Smooth muscle cell (in vitro differentiated cells): ENCODE data around the gene NCBP3. TPM values are rescaled to one million over a fixed set of nuclear protein-coding genes. Genes with fewer than 3 reads are reported as not detected.

Experiments used
- DNase-seq: peaks from one replicate; lab custom pipeline; 2025; ENCODE audit not compliant: unreplicated experiment; lab: John Stamatoyannopoulos, UW
- H2AFZ ChIP-seq: fragments of 200-600 bp; sonication (generic); 2 replicates; pipeline ENCODE4 v1.6.0; 2016; ENCODE audit warnings: antibody characterized with exemption, low read depth, mild to moderate bottlenecking
- H3F3A ChIP-seq: fragments of 200-600 bp; sonication (generic); 2 replicates; pipeline ENCODE4 v1.6.0; 2017; ENCODE audit warnings: antibody characterized with exemption, low read depth
- H3K27ac ChIP-seq: fragments of 200-600 bp; sonication (generic); 2 replicates; pipeline ENCODE4 v1.5.1; 2016; ENCODE audit warnings: low read depth, mild to moderate bottlenecking
- H3K27me3 ChIP-seq: fragments of 200-600 bp; sonication (generic); 2 replicates; pipeline ENCODE4 v1.6.1; 2016; ENCODE audit warnings: low read depth, mild to moderate bottlenecking
- H3K36me3 ChIP-seq: fragments of 200-600 bp; sonication (generic); 2 replicates; pipeline ENCODE4 v1.5.1; 2016; ENCODE audit warnings: low read depth
- H3K4me1 ChIP-seq: fragments of 200-600 bp; sonication (generic); 2 replicates; pipeline ENCODE4 v1.5.1; 2016; ENCODE audit warnings: low read depth
- H3K4me2 ChIP-seq: fragments of 200-600 bp; sonication (generic); 2 replicates; pipeline ENCODE4 v1.6.0; 2016; ENCODE audit warnings: mild to moderate bottlenecking
- H3K4me3 ChIP-seq: fragments of 200-600 bp; sonication (generic); 2 replicates; pipeline ENCODE4 v1.5.1; 2016; ENCODE audit warnings: mild to moderate bottlenecking
- H3K79me2 ChIP-seq: fragments of 200-600 bp; sonication (generic); 2 replicates; pipeline ENCODE4 v1.6.0; 2016; ENCODE audit warnings: low read depth, mild to moderate bottlenecking
- H3K9ac ChIP-seq: fragments of 200-600 bp; sonication (generic); 2 replicates; pipeline ENCODE4 v1.6.0; 2016; ENCODE audit warnings: low read depth
- H3K9me3 ChIP-seq: fragments of 200-600 bp; sonication (generic); replicated peaks from 2 replicates; pipeline ENCODE4 v1.5.1; 2016; ENCODE audit warnings: low read depth
- H4K20me1 ChIP-seq: fragments of 200-600 bp; sonication (generic); 2 replicates; pipeline ENCODE4 v1.6.0; 2016; ENCODE audit warnings: low read depth
- WGBS: methylation state at CpG from one replicate; pipeline ENCODE4 v1.1.7; 2016; ENCODE audit warnings: low lambda C conversion rate; 5-methylcytosine and 5-hydroxymethylcytosine counted together
- polyA plus RNA-seq: library from polyadenylated mRNA; unstranded; fragments of >200 nt; fragmentation: Nextera tagmentation; extraction: Ambion mirVana; gene quantifications from 2 replicates; pipeline ENCODE4 v1.2.1, GENCODE V29; 2016
- total RNA-seq: library from RNA; depleted of rRNA; stranded (reverse); fragments of >200 nt; gene quantifications from 2 replicates; pipeline ENCODE4 v1.2.3, GENCODE V29; 2014
- TF ChIP-seq, protein P1 (sequence below): fragments of 200-600 bp; sonication (generic); IDR thresholded peaks from 2 replicates; pipeline ENCODE4 v1.5.1; 2017; ENCODE audit warnings: borderline replicate concordance, mild to moderate bottlenecking, antibody characterized with exemption; ENCODE audit not compliant: insufficient read depth, poor library complexity, severe bottlenecking

NCBP3 gene
- total and polyA plus RNA-seq, 2 experiments from 2014 or later = 28.3 to 30.7 TPM

DNA sequence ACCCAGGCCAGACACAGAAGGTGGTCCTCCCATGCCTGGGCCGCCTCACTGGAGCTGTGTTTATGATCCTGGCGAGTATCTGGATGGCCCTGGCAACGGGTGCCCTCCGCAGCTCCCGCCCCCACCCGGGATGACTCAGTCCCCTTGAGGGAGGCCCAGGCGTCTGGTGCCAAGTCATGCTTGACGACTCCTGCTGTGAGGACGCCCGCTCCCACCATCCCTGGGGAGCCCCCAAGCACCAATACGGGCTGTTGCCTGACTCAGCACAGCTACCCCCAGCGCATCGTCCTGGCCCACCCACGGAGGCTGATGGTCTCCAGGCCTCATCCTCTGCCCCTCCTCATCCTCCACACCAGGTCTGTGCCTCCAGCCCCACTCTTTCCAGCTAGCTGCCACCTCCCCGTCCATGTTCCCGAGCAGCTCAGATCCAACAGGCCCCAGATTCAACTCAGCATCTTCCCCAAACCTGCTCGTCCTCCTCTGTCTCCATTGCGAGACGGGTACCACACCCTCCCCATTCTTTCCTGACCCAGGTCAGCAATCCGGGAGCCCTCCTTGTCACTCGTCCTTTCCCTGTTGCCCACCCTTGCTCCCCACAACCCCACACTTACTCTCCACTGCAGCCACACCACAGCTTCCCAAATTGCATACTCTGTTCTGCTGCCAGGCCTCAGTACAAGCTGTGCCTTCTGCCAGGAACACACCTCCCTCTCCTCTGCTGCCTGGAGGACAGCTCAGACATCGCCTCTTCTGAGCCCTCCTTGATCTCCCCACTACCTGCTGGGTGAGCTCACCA, 44.2 kb upstream of the NCBP3 start:
- H2AFZ ChIP-seq = no peak overlapping the region
- no peaks in the 10 kb centered on the region for H3K27me3 ChIP-seq
- peaks cover 8% of the 10 kb centered on the region for H3K79me2 ChIP-seq
- H3K27ac ChIP-seq = peak overlapping the region; percentile 99
- peaks cover 27% of the 10 kb centered on the region for H3F3A ChIP-seq
- H3K36me3 ChIP-seq = no peaks in the 10 kb centered on the region
- H3K9me3 ChIP-seq = no peaks in the 10 kb centered on the region
- H4K20me1 ChIP-seq = peaks cover 7% of the 10 kb centered on the region
- peak overlapping the region; percentile 92 for H3K9ac ChIP-seq
- peak overlapping the region; percentile 97 for H3K4me2 ChIP-seq
- peaks cover 32% of the 10 kb centered on the region for H3K4me1 ChIP-seq
- peak; percentile 86 for DNase-seq
- TF ChIP-seq, protein P1, sequence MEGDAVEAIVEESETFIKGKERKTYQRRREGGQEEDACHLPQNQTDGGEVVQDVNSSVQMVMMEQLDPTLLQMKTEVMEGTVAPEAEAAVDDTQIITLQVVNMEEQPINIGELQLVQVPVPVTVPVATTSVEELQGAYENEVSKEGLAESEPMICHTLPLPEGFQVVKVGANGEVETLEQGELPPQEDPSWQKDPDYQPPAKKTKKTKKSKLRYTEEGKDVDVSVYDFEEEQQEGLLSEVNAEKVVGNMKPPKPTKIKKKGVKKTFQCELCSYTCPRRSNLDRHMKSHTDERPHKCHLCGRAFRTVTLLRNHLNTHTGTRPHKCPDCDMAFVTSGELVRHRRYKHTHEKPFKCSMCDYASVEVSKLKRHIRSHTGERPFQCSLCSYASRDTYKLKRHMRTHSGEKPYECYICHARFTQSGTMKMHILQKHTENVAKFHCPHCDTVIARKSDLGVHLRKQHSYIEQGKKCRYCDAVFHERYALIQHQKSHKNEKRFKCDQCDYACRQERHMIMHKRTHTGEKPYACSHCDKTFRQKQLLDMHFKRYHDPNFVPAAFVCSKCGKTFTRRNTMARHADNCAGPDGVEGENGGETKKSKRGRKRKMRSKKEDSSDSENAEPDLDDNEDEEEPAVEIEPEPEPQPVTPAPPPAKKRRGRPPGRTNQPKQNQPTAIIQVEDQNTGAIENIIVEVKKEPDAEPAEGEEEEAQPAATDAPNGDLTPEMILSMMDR = no peak
- no peak overlapping the region for H3K4me3 ChIP-seq
- 28% methylated on average over 19 of the region's 22 CpGs for WGBS

DNA sequence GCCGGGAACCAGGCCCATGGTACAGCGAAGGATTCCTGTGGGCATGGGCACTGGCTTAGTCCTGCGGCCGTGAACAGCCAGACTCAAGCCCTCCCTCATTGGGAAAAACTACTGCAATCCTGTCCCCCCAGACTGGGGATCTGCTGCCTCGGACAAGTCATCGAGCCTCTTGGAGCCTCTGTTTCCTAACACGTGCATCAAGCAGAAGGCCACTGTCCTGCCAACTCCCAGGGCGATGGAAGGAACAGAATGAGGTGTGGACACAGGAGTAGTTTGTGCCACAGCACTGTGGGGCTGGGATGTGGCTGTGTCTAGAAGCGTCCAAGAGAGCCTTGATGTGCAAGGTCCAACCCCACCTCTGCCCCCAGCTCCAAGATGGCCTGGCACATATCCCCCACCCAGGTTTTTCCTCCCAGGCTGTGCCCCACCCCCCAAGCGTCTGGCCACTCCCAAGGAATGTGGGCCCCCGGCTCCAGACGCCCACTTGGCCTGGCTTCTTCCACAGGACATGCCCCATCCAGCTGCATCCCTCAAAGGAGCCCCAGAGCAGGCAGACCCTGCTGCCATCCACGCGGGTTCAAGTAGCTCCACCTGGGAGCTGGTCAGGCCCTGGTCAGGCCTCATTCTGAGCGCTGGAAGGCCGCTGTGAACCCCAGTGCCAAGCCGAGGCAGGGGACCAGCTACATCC, 43.4 kb upstream of the NCBP3 start:
- no peak overlapping the region for H2AFZ ChIP-seq
- peaks cover 32% of the 10 kb centered on the region for H3K4me1 ChIP-seq
- no peaks in the 10 kb centered on the region for H3K36me3 ChIP-seq
- no peak overlapping the region for H3K4me3 ChIP-seq
- H4K20me1 ChIP-seq = peaks cover 7% of the 10 kb centered on the region
- WGBS = 56% methylated on average over 17 of the region's 17 CpGs
- peak overlapping the region; percentile 92 for H3K9ac ChIP-seq
- peak overlapping the region; percentile 99 for H3K27ac ChIP-seq
- no peaks in the 10 kb centered on the region for H3K9me3 ChIP-seq
- H3F3A ChIP-seq = peaks cover 26% of the 10 kb centered on the region
- peaks cover 8% of the 10 kb centered on the region for H3K79me2 ChIP-seq
- H3K4me2 ChIP-seq = peak overlapping the region; percentile 74
- H3K27me3 ChIP-seq = no peaks in the 10 kb centered on the region
- DNase-seq = no peak
- TF ChIP-seq, protein P1 = no peak

DNA sequence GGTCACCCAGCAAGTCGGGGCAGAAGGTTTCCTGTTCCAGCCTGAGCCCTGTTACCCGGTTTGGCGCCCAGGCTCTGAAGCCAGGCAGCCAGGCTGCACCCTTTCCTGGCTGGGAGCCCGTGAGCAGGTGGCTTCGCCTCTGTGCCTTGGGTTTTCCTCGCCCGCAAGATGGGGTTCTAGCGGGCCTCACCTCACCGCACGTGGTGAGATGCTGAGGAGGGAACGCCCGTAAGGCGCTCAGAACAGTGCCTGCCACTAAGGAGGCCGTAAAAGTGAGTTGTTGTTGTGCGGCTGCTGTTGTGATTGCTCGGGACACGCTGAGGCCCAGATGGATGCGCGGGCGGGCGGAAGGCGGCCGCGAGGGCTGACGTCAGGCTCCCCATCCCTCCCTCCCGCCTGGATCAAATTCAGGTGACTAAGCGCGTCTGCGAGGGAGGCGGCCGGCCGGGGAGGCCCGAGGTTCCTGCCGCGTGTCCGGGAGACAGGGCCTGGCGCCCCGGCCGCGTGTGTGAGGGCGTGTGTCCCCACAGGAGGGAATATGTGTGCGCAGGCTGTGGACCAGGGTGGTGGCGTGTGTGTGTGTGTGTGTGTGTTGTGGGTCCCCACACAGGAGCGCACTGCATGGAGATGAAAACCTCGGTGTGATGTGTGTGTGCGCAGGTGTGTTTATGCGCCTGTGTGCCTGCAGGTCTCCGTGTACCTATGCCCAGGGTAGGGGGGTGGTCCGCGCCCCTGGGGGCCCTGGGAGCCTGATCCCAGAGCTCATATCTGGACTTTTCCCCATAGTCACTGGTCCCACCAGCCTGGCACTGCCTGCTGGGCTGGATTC, 42.5 kb upstream of the NCBP3 start:
- Histone ChIP-seq H3K79me2 (peaks cover 8% of the 10 kb centered on the region), H3K36me3 (no peaks in the 10 kb centered on the region), H4K20me1 (peaks cover 7% of the 10 kb centered on the region), H3K4me1 (peaks cover 31% of the 10 kb centered on the region), H3K4me3 (no peak overlapping the region), H3K9ac (peak overlapping the region; percentile 92), H3K27ac (peak overlapping the region; percentile 99), H3K9me3 (no peaks in the 10 kb centered on the region), H3K27me3 (no peaks in the 10 kb centered on the region), H3F3A (peaks cover 20% of the 10 kb centered on the region), H2AFZ (no peak overlapping the region), H3K4me2 (peak overlapping the region; percentile 74)
- DNase-seq = peak; percentile 70
- TF ChIP-seq, protein P1 = no peak
- 27% methylated on average over 36 of the region's 50 CpGs for WGBS
